SHP77 treated with DMSO at 0.1 percent for 48 hours (cell line): Measurements from ENCODE around the gene CIZ1.

Experiments used
- DNase-seq: peaks from one replicate; lab custom pipeline; 2025; lab: John Stamatoyannopoulos, UW

The CIZ1 gene

GRCh38 chr9:128163027-128163515 is 28.3 kb downstream of the CIZ1 start:
- DNase-seq: no peak

DNA sequence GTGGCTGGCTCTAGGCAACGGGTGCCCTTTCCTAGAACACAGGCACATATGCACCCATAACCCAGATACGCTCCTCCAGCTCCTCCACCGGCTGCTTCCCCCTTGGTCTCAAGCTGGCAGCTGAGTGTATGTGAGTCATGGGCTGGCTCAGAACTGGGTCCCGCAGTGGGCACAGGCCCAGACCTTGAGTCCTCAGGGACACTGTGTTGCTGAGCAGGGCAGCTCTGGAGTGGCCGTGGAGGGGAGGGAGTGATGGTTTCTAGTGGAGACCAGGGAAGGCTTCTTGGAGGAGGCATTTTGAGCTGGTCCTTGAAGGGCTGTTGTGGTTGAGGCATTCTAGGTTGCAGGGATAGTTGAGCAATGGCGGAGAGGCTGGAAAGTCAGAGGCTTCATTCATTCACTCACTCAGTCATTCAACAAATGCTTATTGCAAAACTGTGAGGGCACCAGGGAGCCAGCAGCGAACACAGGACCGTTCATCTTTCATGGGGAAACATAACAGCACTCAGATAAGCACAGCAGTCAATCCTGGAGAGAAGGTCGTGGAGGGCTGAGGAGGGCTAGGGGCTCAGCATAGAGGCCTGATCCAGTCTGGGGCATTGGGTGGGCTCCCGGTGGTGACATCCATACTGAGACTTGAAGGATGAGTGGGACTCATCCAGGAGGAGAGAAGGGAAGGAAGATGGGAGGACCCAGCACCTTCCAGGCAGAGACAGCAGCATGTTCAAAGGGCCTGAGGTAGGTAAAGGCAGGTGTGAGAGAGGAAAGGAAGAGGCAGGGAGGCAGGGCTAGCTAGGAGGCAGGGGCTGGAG is 29.0 kb downstream of the CIZ1 start:
- DNase-seq: no peak

DNA sequence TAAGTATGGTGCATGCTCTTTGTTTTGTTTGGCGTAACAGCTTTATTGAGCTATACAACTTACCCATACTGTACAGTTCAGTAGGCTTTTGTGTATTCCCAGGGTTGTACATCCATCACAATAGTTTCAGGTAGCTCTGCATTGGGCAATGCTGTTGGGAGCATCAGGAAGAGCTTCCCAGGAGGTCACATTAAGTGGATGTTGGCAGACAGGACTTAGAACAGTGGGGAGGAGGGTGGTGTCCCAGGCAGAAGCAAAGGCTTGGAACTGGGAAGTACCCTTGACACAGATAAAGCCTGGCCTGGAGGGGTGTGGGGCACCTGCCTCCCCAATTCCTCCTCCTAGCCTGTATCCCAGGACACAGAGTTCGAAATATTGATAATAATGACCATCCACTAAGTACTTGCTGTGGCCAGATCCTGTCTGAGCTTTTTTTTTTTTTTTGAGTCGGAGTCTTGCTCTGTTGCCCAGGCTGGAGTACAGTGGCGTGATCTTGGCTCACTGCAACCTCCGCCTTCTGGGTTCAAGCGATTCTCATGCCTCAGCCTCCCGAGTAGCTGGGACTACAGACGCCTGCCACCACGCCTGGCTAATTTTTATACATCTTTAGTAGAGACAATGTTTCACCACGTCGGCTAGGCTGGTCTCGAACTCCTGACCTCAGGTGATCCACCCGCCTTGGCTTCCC is 30.0 kb downstream of the CIZ1 start:
- DNase-seq: no peak

GRCh38 chr9:128160603-128160987 is 30.8 kb downstream of the CIZ1 start:
- DNase-seq: no peak

DNA sequence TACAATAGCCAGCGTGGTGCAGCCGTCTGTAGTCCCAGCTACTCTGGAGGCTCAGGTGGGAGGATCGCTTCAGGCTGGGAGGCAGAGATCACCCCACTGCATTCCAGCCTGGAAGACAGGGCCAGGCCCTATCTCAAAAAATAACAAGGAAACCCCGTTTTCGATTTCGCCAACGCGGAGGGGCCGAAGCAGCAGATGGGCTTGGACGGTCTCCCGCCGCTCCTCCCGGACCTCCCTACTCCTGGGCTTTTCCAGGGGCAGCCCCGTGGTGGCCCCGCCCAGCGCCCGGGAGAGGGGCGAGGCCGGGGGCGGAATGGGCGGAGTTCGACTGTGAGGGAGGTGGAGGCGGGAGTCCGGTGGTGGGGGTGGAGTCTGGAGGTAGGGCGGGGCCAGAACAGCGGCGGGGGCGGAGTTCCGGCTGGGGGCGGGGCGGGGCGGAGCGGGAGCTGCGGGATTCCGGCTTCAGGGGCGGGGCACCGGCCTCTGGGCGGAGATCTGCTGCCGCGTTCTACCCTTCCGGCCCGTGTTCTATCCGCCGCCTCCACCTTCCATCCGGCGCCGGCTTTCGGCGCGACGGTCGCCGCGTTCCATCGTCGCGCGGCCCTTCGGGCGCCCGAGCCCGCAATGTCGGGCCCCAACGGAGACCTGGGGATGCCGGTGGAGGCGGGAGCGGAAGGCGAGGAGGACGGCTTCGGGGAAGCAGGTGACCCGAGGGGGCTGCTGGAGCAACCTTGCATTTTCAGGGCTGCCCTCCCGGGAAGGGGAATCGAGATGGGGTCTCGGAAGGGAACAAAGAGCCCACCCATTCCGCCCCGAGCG is 31.4 kb downstream of the CIZ1 start, which contains the start of gene BBLN:
Gene BBLN, plus strand, starts transcription at position 482 of the 819 bp plus-strand sequence. Its CDS starts 143 bp downstream, at position 625.
- DNase-seq: peak; percentile 81

- DNase-seq: peak; percentile 67
Observed at GRCh38 chr9:128159522-128159783, 31.9 kb downstream of the CIZ1 start.

DNA sequence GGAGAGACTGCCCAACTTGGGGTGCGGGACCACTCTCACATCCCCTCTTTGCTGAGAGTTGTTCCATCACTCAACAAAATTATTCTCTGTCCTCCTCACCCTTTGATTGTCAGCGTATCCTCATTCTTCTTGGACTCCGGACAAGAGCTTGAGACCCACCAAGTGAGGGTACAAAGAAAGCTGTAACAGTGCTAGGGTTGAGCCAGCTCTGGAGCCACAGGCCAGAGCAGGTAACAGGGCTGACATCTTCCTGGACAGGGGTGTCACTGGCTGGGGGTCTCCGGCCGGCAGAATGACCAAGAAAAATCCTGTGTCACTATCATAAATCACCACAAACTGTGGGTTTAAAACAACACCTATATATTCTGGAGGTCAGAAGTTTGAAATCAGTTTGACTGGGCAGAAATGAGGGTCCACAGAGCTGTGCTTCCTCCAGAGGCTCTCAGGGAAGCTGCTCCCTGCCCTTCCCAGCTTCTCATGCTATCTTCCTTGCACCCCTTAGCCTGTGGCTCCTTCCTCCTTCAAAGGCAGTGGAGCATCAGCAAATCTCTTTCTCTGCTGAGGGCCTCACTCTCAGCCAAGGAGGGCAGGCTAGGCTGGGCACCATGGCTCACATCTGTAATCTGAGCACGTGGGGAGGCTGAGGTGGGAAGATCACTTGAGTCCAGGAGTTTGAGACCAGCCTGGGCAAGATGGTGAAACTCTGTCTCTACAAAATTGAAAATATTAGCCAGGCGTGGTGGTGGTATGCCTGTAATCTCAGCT is 35.5 kb downstream of the CIZ1 start:
- no peak for DNase-seq

DNA sequence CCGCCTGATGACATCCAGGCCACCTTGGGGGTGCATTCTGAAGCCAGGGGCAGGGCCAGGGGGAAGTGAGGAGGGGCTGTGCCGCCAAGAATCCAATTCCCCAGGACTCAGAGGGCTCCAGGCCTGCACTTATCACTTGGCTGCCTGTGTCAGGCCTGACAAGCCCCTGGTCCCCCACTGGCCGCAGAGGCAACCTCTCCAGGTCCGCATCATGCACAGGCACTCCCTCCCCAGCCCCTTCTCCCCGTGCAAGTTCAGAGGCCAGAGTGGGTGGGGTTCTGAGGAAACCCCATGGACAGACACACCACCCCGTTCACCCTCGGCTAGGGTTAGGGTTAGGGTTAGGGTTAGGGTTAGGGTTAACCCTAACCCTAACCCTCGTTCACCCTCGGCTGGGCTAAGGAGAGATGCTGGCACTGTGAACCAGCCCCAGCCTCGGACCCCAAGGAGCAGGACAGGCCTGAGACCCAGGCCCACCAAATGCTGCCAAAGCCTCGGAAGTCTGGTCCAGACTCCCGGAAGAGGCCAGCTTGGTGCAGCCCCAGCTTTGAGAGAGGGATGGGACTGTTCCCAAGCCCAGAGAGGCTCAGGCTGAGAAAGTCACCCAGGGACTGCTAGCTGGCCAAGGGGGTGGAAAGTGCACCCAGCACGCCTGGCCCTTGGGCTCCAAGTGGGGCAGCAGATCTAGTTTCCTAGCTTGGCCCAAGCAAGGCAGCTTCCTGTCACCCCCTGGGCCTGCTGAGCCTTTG is 37.3 kb downstream of the CIZ1 start:
- DNase-seq: no peak

DNA sequence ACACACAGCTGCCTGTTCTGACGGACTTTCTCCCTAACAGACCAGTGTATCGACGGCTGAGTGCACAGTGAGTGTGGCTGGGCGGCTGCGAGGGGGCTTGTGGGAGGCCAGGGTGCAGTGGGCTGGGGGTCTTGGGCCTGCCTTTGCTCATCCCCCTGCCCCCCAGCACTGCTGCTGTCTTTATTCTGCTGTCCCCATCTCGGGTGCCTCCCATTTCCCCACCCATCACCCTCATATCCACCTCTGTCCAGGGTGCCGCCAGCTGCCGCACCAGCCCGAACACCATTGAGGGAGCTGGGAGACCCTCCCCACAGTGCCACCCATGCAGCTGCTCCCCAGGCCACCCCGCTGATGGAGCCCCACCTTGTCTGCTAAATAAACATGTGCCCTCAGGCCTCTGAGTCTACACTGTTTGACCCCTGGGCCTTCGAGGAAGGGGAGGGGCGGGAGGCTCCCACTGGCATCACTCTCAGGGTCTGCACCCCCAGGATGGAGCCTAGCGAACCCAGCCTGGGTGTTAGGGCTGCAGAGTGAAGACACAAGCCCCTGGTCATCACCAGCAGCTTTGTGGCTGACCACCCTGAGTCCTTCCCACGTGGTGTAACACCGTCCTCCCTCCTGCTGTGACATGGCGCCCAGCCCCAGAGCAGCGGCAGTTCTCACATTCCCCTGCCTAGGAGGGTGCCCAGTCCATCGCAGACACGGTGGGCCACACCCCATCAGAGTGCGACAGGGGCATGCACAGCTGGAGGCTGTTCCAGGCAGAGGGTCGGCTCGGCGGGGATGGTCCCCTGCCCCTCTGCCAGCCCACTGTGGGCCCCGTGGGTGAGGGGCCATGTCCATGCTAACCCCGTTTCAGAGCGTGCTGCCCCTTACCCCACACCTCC is 38.1 kb downstream of the CIZ1 start:
- DNase-seq: no peak

GRCh38 chr9:128152133-128153059 is 39.0 kb downstream of the CIZ1 start:
- DNase-seq: no peak

DNA sequence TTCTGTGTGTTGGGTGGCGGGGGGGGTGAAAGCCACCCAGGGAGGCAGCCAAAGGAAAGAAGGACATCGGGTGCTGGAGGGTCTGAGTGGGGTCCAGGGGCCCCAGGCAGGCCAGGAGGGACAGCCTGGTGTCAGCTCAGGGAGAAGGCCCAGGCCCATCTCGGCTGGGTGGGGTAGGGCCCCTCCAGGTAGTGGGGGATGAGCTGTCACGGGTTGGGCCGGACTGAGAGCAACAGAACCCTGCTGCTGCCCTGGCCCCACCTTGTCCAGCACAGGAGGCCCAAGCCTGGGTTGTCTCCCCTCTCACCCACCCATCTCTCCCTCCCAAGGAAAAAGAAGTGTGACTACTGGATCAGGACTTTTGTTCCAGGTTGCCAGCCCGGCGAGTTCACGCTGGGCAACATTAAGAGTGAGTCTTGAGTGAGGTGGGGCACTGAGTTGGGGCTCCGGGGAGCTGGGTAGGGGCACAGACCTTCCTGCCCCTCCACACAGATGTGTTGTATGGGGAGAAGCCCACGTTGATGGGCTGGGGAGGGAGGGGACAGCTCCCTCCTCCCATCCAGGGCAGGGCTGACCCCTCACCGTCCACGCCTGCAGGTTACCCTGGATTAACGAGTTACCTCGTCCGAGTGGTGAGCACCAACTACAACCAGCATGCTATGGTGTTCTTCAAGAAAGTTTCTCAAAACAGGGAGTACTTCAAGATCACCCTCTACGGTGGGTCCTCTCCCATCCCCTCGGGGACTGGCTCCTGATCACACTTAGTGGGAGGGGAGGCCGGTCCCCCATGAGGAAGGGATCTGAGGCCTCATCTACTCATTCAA is 39.9 kb downstream of the CIZ1 start:
- no peak for DNase-seq

DNA sequence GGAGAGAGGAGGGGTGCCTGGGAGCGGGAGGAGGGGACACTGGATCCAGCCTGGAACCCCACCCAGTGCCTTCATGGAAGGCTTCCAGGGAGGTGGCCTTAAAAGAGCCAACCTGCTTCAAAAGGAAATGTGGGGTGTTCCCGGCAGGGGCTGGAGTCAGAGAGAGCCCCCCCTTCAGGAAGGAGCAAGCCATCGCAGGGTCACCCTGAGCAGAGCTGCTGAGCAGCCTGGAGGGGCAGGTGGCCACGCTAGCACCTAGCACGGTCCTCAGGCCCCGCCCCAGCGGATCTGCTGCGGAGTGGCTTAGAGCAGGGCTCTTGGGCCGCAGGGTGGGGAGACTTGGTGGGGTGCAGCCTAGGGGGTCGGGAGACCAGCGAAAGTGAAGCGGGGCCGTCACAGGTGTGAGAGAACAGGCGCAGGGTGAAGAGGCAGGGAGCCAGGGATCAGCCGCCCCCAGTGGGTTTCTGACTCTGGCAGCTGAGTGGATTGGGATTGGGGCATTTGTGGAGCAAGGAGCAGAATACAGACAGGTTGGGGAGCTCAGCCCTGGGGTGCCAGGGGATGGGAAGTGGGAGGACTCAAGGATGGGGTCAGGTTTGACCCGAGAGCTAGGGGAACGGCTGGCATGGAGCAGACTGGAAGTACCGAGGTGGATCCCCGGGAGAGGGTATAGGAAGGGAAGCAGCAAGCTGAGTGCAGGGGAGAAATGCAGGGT is 40.6 kb downstream of the CIZ1 start:
- no peak for DNase-seq

DNA sequence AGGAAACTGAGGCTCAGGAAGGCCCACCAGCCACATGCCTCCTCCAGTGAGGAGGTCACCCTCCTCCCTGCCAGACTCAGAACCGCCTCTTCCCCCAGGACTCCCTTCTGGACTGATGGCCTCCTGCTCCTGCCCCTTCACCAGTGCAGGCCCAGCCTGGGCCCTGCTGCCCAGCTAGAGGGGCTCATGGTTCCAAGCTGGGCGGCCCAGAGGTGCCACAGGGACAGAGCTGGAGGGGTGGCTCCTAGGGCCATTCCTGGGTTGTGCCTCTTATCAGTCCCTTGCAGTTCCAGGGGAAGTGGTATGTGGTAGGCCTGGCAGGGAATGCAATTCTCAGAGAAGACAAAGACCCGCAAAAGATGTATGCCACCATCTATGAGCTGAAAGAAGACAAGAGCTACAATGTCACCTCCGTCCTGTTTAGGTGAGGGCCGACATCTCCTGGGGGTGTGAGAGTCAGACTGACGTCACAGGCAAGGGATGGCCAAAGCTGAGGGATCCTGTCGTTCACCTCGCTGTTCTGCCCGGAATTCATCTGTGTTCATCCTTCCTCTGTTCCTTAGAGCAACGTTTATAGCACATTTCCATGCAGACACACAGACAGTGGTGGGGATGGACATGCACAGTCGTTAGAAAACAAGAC is 41.3 kb downstream of the CIZ1 start:
- DNase-seq: no peak

DNA sequence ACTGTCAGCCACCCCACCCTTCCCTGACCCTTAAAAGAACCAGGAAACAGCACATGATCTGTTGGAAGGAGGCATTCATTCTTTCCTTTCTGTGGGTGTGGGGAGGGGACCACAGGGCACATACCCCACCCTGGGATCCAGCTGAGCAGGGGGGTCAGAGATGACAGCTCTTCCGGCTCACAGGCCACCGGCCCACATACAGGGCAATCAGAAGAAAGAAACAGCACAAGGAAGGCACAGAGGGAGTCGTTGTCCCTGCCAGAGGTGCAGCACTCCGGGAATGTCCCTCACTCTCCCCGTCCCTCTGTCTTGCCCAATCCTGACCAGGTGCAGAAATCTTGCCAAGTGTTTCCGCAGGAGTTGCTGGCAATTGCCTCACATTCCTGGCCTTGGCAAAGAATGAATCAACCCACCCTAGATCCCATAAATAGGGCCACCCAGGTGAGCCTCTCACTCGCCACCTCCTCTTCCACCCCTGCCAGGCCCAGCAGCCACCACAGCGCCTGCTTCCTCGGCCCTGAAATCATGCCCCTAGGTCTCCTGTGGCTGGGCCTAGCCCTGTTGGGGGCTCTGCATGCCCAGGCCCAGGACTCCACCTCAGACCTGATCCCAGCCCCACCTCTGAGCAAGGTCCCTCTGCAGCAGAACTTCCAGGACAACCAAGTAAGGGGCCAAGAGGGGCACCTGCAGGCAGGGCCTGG is 42.2 kb downstream of the CIZ1 start, which contains the start of gene LCN2:
Gene LCN2, plus strand, starts transcription at position 453 of the 701 bp plus-strand sequence. Its CDS starts 73 bp downstream, at position 526.
- DNase-seq: no peak

- DNase-seq: no peak
Observed at GRCh38 chr9:128148509-128149000, 42.8 kb downstream of the CIZ1 start.

- no peak for DNase-seq
Observed at GRCh38 chr9:128146591-128147120, 44.7 kb downstream of the CIZ1 start.
